K562 (cell line): ENCODE measurements around the gene PHPT1. TPM values are rescaled to one million over a fixed set of nuclear protein-coding genes. Genes with fewer than 3 reads are reported as not detected.

ENCODE experiments used
- E4F1 ChIP-seq: fragments of 250-450 bp; sonication (Bioruptor Pico); IDR thresholded peaks from 2 replicates; pipeline ENCODE4 v1.5.0; 2021; ENCODE audit warnings: mild to moderate bottlenecking, borderline replicate concordance
- ETV1 ChIP-seq: fragments of 450-650 bp; conservative IDR thresholded peaks from 2 replicates; pipeline ENCODE4 v1.6.1; 2016; ENCODE audit warnings: missing genetic modification characterization, control low read depth, low read depth, missing compliant biosample characterization
- SMARCE1 ChIP-seq: fragments of 450-650 bp; IDR thresholded peaks from 2 replicates; pipeline ENCODE4 v1.7.1; 2016; ENCODE audit warnings: mild to moderate bottlenecking
- STAT6 ChIP-seq: sonication (generic); formaldehyde crosslinking; IDR thresholded peaks from 2 replicates; pipeline ENCODE4 v1.8.1; 2023; ENCODE audit warnings: mild to moderate bottlenecking, missing genetic modification reagents
- TCF7 ChIP-seq: sonication (generic); IDR thresholded peaks from 2 replicates; pipeline ENCODE4 v1.6.1; 2016; ENCODE audit warnings: antibody characterized with exemption, borderline replicate concordance
- VEZF1 ChIP-seq: fragments of 200-800 bp; sonication (Bioruptor generic); IDR thresholded peaks from 2 replicates; pipeline ENCODE4 v1.6.1; 2017; ENCODE audit warnings: missing genetic modification characterization, missing compliant biosample characterization
- ZBTB49 ChIP-seq: sonication (generic); formaldehyde crosslinking; IDR thresholded peaks from 2 replicates; pipeline ENCODE4 v1.8.0; 2022; ENCODE audit warnings: missing genetic modification reagents, mild to moderate bottlenecking, borderline replicate concordance
- ZFP36 ChIP-seq: fragments of 150-350 bp; IDR thresholded peaks from 2 replicates; pipeline ENCODE4 v1.6.1; 2018; ENCODE audit warnings: low read length, low read depth; ENCODE audit not compliant: partially characterized antibody
- ZHX1 ChIP-seq: fragments of 150-350 bp; conservative IDR thresholded peaks from 2 replicates; pipeline ENCODE4 v1.6.1; 2014; ENCODE audit warnings: low read length
- ZNF212 ChIP-seq: fragments of 450-650 bp; formaldehyde crosslinking; IDR thresholded peaks from 2 replicates; pipeline ENCODE4 v1.4.0; 2020; ENCODE audit warnings: mild to moderate bottlenecking
- ZNF398 ChIP-seq: fragments of 250-450 bp; sonication (Bioruptor Pico); IDR thresholded peaks from 2 replicates; pipeline ENCODE4 v1.8.0; 2021; ENCODE audit warnings: moderate library complexity, mild to moderate bottlenecking, inconsistent platforms
- polyA plus RNA-seq, 8 experiments: library from polyadenylated mRNA; depleted of rRNA in 4 of 8; stranded (reverse) in 5 of 8; unstranded in 3 of 8; fragments of >200 nt; fragmentation: Nextera tagmentation in 2 of 8; fragmentation: Illumina TruSeq in 1 of 8; extraction: Ambion mirVana in 2 of 8; extraction: Trizol in 1 of 8; gene quantifications; 2 replicates each; pipeline versions ENCODE4 v1.2.1 to v1.2.3, GENCODE V29; 2011 to 2014; ENCODE audit warnings: inconsistent platforms in 1 of 8, missing spikeins in 1 of 8
- total RNA-seq, 7 experiments: library from RNA; depleted of rRNA in 6 of 7; stranded (reverse); fragments of >200 nt in 6 of 7; fragmentation: Illumina TruSeq in 2 of 7; extraction: Trizol in 2 of 7; gene quantifications; 2 replicates each; pipeline versions ENCODE4 v1.2.1 to v1.2.3, GENCODE V29; 2011 to 2021; ENCODE audit warnings: low replicate concordance in 1 of 7

The PHPT1 gene
- total and polyA plus RNA-seq, 9 of the 15 experiments (the other 6 are each of a cell fraction or from before 2014, with no cell fraction given) = 20.9 to 166 (median 129) TPM

- TF ChIP-seq STAT6 (CRISPR knock-in tag) (no peak), TCF7 (no peak), ZBTB49 (no peak), ETV1 (tag) (no peak), VEZF1 (CRISPR knock-in tag) (peak; percentile 93), ZNF398 (CRISPR knock-in tag) (no peak), ZNF212 (CRISPR knock-in tag) (no peak), ZHX1 (no peak), SMARCE1 (no peak), ZFP36 (no peak), E4F1 (no peak)
Observed at GRCh38 chr9:136849038-136849959, at the start of gene PHPT1 (continued).
